HCT116 (cell line): ENCODE results near the gene PDE4D. TPM values are rescaled to one million over a fixed set of nuclear protein-coding genes. Genes with fewer than 3 reads are reported as not detected.

ENCODE experiments used
- ATAC-seq: fragments of 200-7000 bp; cut with Tn5 transposase; 2 replicates; pipeline ENCODE4 v1.9.1; 2020; ENCODE audit warnings: mild to moderate bottlenecking, moderate library complexity
- BruUV-seq: library from RNA; stranded (reverse); fragments of 400-500 nt; replicated peaks from 2 replicates; lab custom pipeline; 2021; lab: Mats Ljungman, UMichigan
- CTCF ChIA-PET: fragments of 300-600 bp; sonication (Branson Sonifier 250); formaldehyde crosslinking; loops from one replicate; lab custom pipeline; 2021; ENCODE audit warnings: antibody characterized with exemption; lab: Charles Lee
- POLR2A ChIA-PET: fragments of 300-600, 350-600 bp; sonication (Branson Sonifier 250); formaldehyde crosslinking; loops from one replicate; lab custom pipeline; 2021; ENCODE audit warnings: antibody characterized with exemption; lab: Charles Lee
- RAD21 ChIA-PET, 2 experiments: fragments of 300-600 bp; sonication (Branson Sonifier 250); formaldehyde crosslinking; loops; one replicate each; lab custom pipeline; 2023; ENCODE audit warnings: low total read pairs in 2 of 2; ENCODE audit not compliant: uncharacterized antibody in 2 of 2, unreplicated experiment in 2 of 2, low non-redundant PET in 1 of 2; lab: Charles Lee
- DNase-seq: peaks from one replicate; pipeline ENCODE4 v3.0.0-alpha.2; 2010; ENCODE audit warnings: low read depth, low spot score
- H2AFZ ChIP-seq: fragments of 200-600 bp; shearing (Covaris generic), sonication (generic); 2 replicates; pipeline ENCODE4 v1.6.1; 2017; ENCODE audit warnings: low read depth, mixed run types, mixed read lengths, antibody characterized with exemption, low read length; ENCODE audit not compliant: poor library complexity, severe bottlenecking
- H3K27ac ChIP-seq: 2 replicates; pipeline ENCODE4 v1.5.1; 2012; ENCODE audit warnings: low read depth, low read length
- H3K27me3 ChIP-seq: fragments of 200-600 bp; sonication (generic); 2 replicates; pipeline ENCODE4 v1.6.1; 2016; ENCODE audit warnings: mixed run types, low read length, mixed read lengths; ENCODE audit not compliant: insufficient read depth
- H3K36me3 ChIP-seq, 2 experiments: fragments of 200-500 bp in 1 of 2; fragments of 200-600 bp in 1 of 2; sonication (Bioruptor generic) in 1 of 2; sonication (generic) in 1 of 2; 2 replicates each; pipeline versions ENCODE4 v1.5.1 to v1.6.1; 2014 to 2016; ENCODE audit warnings: low read length in 2 of 2, inconsistent platforms in 1 of 2, mixed read lengths in 1 of 2, mixed run types in 1 of 2; ENCODE audit not compliant: insufficient read depth in 2 of 2, control insufficient read depth in 1 of 2
- H3K4me1 ChIP-seq, 2 experiments: fragments of 200-600 bp in 1 of 2; sonication (generic) in 1 of 2; 2 replicates each; pipeline versions ENCODE4 v1.5.1 to v1.6.1; 2012 to 2017; ENCODE audit warnings: low read length in 2 of 2, inconsistent platforms in 1 of 2, mild to moderate bottlenecking in 1 of 2, mixed read lengths in 1 of 2, mixed run types in 1 of 2, moderate library complexity in 1 of 2; ENCODE audit not compliant: insufficient read depth in 2 of 2, control insufficient read depth in 1 of 2
- H3K4me2 ChIP-seq: fragments of 200-600 bp; sonication (generic); 2 replicates; pipeline ENCODE4 v1.6.1; 2017; ENCODE audit warnings: mixed run types, low read length, mixed read lengths
- H3K4me3 ChIP-seq, 2 experiments: fragments of 200-600 bp in 1 of 2; sonication (generic) in 1 of 2; replicated peaks in 1 of 2; 2 replicates each; pipeline ENCODE4 v1.5.1; 2011 to 2016; ENCODE audit warnings: low read length in 2 of 2, control low read depth in 1 of 2, low read depth in 1 of 2, mild to moderate bottlenecking in 1 of 2, mixed read lengths in 1 of 2, mixed run types in 1 of 2
- H3K79me2 ChIP-seq: fragments of 200-600 bp; sonication (generic); 2 replicates; pipeline ENCODE4 v1.6.1; 2017; ENCODE audit warnings: mild to moderate bottlenecking, mixed run types, low read length, moderate library complexity, mixed read lengths; ENCODE audit not compliant: insufficient read depth
- H3K9ac ChIP-seq: fragments of 200-600 bp; sonication (generic); 2 replicates; pipeline ENCODE4 v1.6.1; 2016; ENCODE audit warnings: low read length, mixed read lengths
- H3K9me2 ChIP-seq: fragments of 200-600 bp; sonication (generic), shearing (Covaris generic); 2 replicates; pipeline ENCODE4 v1.6.1; 2017; ENCODE audit warnings: mixed run types, mild to moderate bottlenecking, moderate library complexity; ENCODE audit not compliant: insufficient read depth
- H3K9me3 ChIP-seq, 2 experiments: fragments of 200-500 bp in 1 of 2; fragments of 200-600 bp in 1 of 2; sonication (Bioruptor generic) in 1 of 2; sonication (generic) in 1 of 2; 2 replicates each; pipeline ENCODE4 v1.6.1; 2014 to 2017; ENCODE audit warnings: low read length in 2 of 2, mixed read lengths in 2 of 2, inconsistent platforms in 1 of 2, low read depth in 1 of 2, mild to moderate bottlenecking in 1 of 2, mixed run types in 1 of 2, moderate library complexity in 1 of 2; ENCODE audit not compliant: control insufficient read depth in 1 of 2, insufficient read depth in 1 of 2
- H4K20me1 ChIP-seq: fragments of 200-600 bp; sonication (generic), shearing (Covaris generic); 2 replicates; pipeline ENCODE4 v1.6.1; 2017; ENCODE audit warnings: mixed run types, mild to moderate bottlenecking, moderate library complexity; ENCODE audit not compliant: insufficient read depth
- CEBPB ChIP-seq: IDR thresholded peaks from 2 replicates; pipeline ENCODE4 v1.6.1; 2012; ENCODE audit warnings: low read depth
- CTCF ChIP-seq, 3 experiments: fragments of 200-600 bp in 1 of 3; sonication (generic) in 1 of 3; IDR thresholded peaks in 2 of 3; conservative IDR thresholded peaks in 1 of 3; 2 replicates each; pipeline ENCODE4 v1.5.1; 2012 to 2017; ENCODE audit warnings: low read depth in 2 of 3, low read length in 2 of 3, antibody characterized with exemption in 1 of 3, borderline replicate concordance in 1 of 3, control low read depth in 1 of 3, mild to moderate bottlenecking in 1 of 3, mixed read lengths in 1 of 3, mixed run types in 1 of 3, moderate library complexity in 1 of 3; ENCODE audit not compliant: insufficient read depth in 1 of 3
- EZH2phosphoT487 ChIP-seq: fragments of 200-600 bp; IDR thresholded peaks from 2 replicates; pipeline ENCODE4 v1.6.1; 2018; ENCODE audit warnings: antibody characterized with exemption, borderline replicate concordance
- MAX ChIP-seq: IDR thresholded peaks from 2 replicates; pipeline ENCODE4 v1.6.1; 2012
- RAD21 ChIP-seq: IDR thresholded peaks from 2 replicates; pipeline ENCODE4 v1.6.1; 2012; ENCODE audit warnings: low read depth, mild to moderate bottlenecking
- REST ChIP-seq: IDR thresholded peaks from 2 replicates; pipeline ENCODE4 v1.6.1; 2012; ENCODE audit warnings: low read depth
- SIN3A ChIP-seq: IDR thresholded peaks from 2 replicates; pipeline ENCODE4 v1.6.1; 2012; ENCODE audit warnings: low read depth
- SRF ChIP-seq: IDR thresholded peaks from 2 replicates; pipeline ENCODE4 v1.6.1; 2012; ENCODE audit warnings: low read depth
- ZNF274 ChIP-seq: fragments of 200-500 bp; sonication (Bioruptor generic); IDR thresholded peaks from 2 replicates; pipeline ENCODE4 v1.6.1; 2014; ENCODE audit warnings: mild to moderate bottlenecking, low read depth, low read length, inconsistent platforms
- intact Hi-C: fragments of 100-400 bp; cut with micrococcal nuclease; formaldehyde crosslinking; loops from 2 replicates; pipeline ENCODE4 v1.10.0; 2022
- total RNA-seq: library from RNA; stranded (reverse); gene quantifications from one replicate; pipeline ENCODE4 v1.2.1, GENCODE V29; 2021; ENCODE audit not compliant: unreplicated experiment
- TF ChIP-seq, protein P1 (sequence below): IDR thresholded peaks from 2 replicates; pipeline ENCODE4 v1.6.1; 2011; ENCODE audit warnings: mild to moderate bottlenecking, low read length, moderate library complexity; ENCODE audit not compliant: insufficient replicate concordance; ENCODE audit errors: extremely low read depth

PDE4D gene
- total RNA-seq, 1 experiment from 2014 or later, result 1.1 TPM

GRCh38 chr5:58934629-58935097 is 958.9 kb downstream of the PDE4D start:
- intact Hi-C loops, result no loop called here
- TF ChIP-seq ZNF274 (no peak), EZH2phosphoT487 (no peak), CTCF (IDR thresholded peaks at IDR 0.05 in 2 of 3, conservative IDR thresholded peaks at IDR 0.05 in 1 of 3; ENCODE audit: borderline replicate concordance in 1 of 3, insufficient read depth in 1 of 3, low read depth in 2 of 3, low read length in 2 of 3) (no peak)
- Histone ChIP-seq H3K79me2 (no peaks in the 10 kb centered on the region), H3K27me3 (peaks cover 24% of the 10 kb centered on the region), H3K4me1 (no peaks in the 10 kb centered on the region), H3K9ac (no peak overlapping the region), H3K9me2 (no peaks in the 10 kb centered on the region), H3K4me2 (no peak overlapping the region), H2AFZ (no peak overlapping the region), H3K9me3 (no peaks in the 10 kb centered on the region), H3K4me3 (no peak overlapping the region), H3K36me3 (no peaks in the 10 kb centered on the region), H3K27ac (no peak overlapping the region), H4K20me1 (no peaks in the 10 kb centered on the region)
- ATAC-seq (no peak), DNase-seq (no peak)
- BruUV-seq, result no TSS peak
- ChIA-PET POLR2A (no interaction called here), CTCF (no interaction called here), RAD21 (no interaction called here)

GRCh38 chr5:58933891-58934628 is 959.5 kb downstream of the PDE4D start:
- CTCF ChIA-PET, result no interaction called here
- H3K4me2 ChIP-seq, result no peak overlapping the region
- H3K9me3 ChIP-seq, result no peaks in the 10 kb centered on the region
- no peaks in the 10 kb centered on the region for H3K79me2 ChIP-seq
- H4K20me1 ChIP-seq, result no peaks in the 10 kb centered on the region
- no peak overlapping the region for H2AFZ ChIP-seq
- ATAC-seq (no peak), DNase-seq (no peak)
- no peaks in the 10 kb centered on the region for H3K9me2 ChIP-seq
- no peak overlapping the region for H3K4me3 ChIP-seq
- H3K9ac ChIP-seq, result no peak overlapping the region
- POLR2A ChIA-PET, result no interaction called here
- H3K4me1 ChIP-seq, result no peaks in the 10 kb centered on the region
- no peak overlapping the region for H3K27ac ChIP-seq
- BruUV-seq, result no TSS peak
- intact Hi-C loops, result no loop called here
- RAD21 ChIA-PET, result no interaction called here
- H3K27me3 ChIP-seq, result peaks cover 27% of the 10 kb centered on the region
- no peaks in the 10 kb centered on the region for H3K36me3 ChIP-seq
- TF ChIP-seq EZH2phosphoT487, result no peak
- no peak for TF ChIP-seq CEBPB
- TF ChIP-seq SRF, result no peak
- TF ChIP-seq REST, result no peak
- no peak for TF ChIP-seq ZNF274
- TF ChIP-seq MAX, result no peak
- no peak for TF ChIP-seq SIN3A
- TF ChIP-seq, protein P1, sequence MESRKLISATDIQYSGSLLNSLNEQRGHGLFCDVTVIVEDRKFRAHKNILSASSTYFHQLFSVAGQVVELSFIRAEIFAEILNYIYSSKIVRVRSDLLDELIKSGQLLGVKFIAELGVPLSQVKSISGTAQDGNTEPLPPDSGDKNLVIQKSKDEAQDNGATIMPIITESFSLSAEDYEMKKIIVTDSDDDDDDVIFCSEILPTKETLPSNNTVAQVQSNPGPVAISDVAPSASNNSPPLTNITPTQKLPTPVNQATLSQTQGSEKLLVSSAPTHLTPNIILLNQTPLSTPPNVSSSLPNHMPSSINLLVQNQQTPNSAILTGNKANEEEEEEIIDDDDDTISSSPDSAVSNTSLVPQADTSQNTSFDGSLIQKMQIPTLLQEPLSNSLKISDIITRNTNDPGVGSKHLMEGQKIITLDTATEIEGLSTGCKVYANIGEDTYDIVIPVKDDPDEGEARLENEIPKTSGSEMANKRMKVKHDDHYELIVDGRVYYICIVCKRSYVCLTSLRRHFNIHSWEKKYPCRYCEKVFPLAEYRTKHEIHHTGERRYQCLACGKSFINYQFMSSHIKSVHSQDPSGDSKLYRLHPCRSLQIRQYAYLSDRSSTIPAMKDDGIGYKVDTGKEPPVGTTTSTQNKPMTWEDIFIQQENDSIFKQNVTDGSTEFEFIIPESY, result no peak
- no peak for TF ChIP-seq RAD21
